Endodermal cell (in vitro differentiated cells): ENCODE measurements around the gene CDH11. TPM values are rescaled to one million over a fixed set of nuclear protein-coding genes. Genes with fewer than 3 reads are reported as not detected.

ENCODE experiments used
- DNase-seq: peaks from one replicate; pipeline ENCODE4 v3.0.0-alpha.2; 2017
- H3K27ac ChIP-seq: 2 replicates; pipeline ENCODE4 v1.5.1; 2013; ENCODE audit warnings: mild to moderate bottlenecking, low read depth, low read length, moderate library complexity
- H3K27me3 ChIP-seq: 2 replicates; pipeline ENCODE4 v1.6.1; 2013; ENCODE audit warnings: mild to moderate bottlenecking, low read length, moderate library complexity; ENCODE audit not compliant: insufficient read depth, control insufficient read depth, poor library complexity, severe bottlenecking
- H3K36me3 ChIP-seq: 2 replicates; pipeline ENCODE4 v1.7.0; 2013; ENCODE audit warnings: mild to moderate bottlenecking, low read length, moderate library complexity; ENCODE audit not compliant: control insufficient read depth, insufficient read depth
- H3K4me1 ChIP-seq: one replicate; pipeline ENCODE4 v1.7.0; 2013; ENCODE audit warnings: low read length; ENCODE audit not compliant: control insufficient read depth, insufficient read depth
- H3K4me3 ChIP-seq: 2 replicates; pipeline ENCODE4 v1.5.1; 2013; ENCODE audit warnings: mild to moderate bottlenecking, low read length, moderate library complexity
- H3K9ac ChIP-seq: 2 replicates; pipeline ENCODE4 v1.6.1; 2013; ENCODE audit warnings: mild to moderate bottlenecking, low read length, moderate library complexity; ENCODE audit not compliant: poor library complexity, severe bottlenecking; ENCODE audit errors: extremely low read depth
- H3K9me3 ChIP-seq: 2 replicates; pipeline ENCODE4 v1.6.1; 2013; ENCODE audit warnings: mild to moderate bottlenecking, low read length, moderate library complexity; ENCODE audit not compliant: control insufficient read depth
- H3K27ac Mint-ChIP-seq: 2 replicates; pipeline ENCODE4 v1.8.0; 2020; ENCODE audit warnings: mixed read lengths
- H3K27me3 Mint-ChIP-seq: 2 replicates; pipeline ENCODE4 v1.8.0; 2021; ENCODE audit warnings: mild to moderate bottlenecking, mixed read lengths; ENCODE audit not compliant: insufficient read depth
- H3K36me3 Mint-ChIP-seq: 2 replicates; pipeline ENCODE4 v1.8.0; 2020; ENCODE audit warnings: low read depth, mixed read lengths
- H3K4me1 Mint-ChIP-seq: 2 replicates; pipeline ENCODE4 v1.8.0; 2020; ENCODE audit warnings: mixed read lengths
- H3K4me3 Mint-ChIP-seq: 2 replicates; pipeline ENCODE4 v1.8.0; 2020; ENCODE audit warnings: mild to moderate bottlenecking, moderate library complexity, mixed read lengths
- H3K9me3 Mint-ChIP-seq: 2 replicates; pipeline ENCODE4 v1.8.0; 2020; ENCODE audit warnings: mild to moderate bottlenecking, mixed read lengths
- WGBS, 2 experiments: methylation state at CpG; one replicate each; pipeline versions ENCODE4 v1.1.5 to v1.1.7; 2013; ENCODE audit warnings: missing lambda C conversion rate in 2 of 2, mixed read lengths in 1 of 2; ENCODE audit not compliant: insufficient coverage in 1 of 2, insufficient read length in 1 of 2; 5-methylcytosine and 5-hydroxymethylcytosine counted together
- total RNA-seq, 2 donors: library from RNA; stranded (reverse); fragmentation: NEBNext Ultra II Directional in 1 of 2; extraction: Animal tissue kit (Norgen Biotek cat#: 25700) in 1 of 2; gene quantifications; 2 replicates in 1 of 2; 3 replicates in 1 of 2; pipeline ENCODE4 v1.2.1, GENCODE V29; 2021
- TF ChIP-seq, protein P1 (sequence below): fragments of 200-600 bp; sonication (generic); conservative IDR thresholded peaks from 2 replicates; pipeline ENCODE4 v1.5.0; 2021; ENCODE audit warnings: antibody characterized with exemption, mild to moderate bottlenecking

CDH11 gene
- total RNA-seq, 2 donors from 2014 or later, result 0.73 to 2.9 TPM

- Histone ChIP-seq H3K4me1 (no peaks in the 10 kb centered on the region), H3K9me3 (no peaks in the 10 kb centered on the region), H3K9ac (no peak overlapping the region), H3K4me3 (no peak overlapping the region), H3K27ac (no peak overlapping the region), H3K36me3 (no peaks in the 10 kb centered on the region), H3K27me3 (peaks cover 51% of the 10 kb centered on the region)
- TF ChIP-seq, protein P1, sequence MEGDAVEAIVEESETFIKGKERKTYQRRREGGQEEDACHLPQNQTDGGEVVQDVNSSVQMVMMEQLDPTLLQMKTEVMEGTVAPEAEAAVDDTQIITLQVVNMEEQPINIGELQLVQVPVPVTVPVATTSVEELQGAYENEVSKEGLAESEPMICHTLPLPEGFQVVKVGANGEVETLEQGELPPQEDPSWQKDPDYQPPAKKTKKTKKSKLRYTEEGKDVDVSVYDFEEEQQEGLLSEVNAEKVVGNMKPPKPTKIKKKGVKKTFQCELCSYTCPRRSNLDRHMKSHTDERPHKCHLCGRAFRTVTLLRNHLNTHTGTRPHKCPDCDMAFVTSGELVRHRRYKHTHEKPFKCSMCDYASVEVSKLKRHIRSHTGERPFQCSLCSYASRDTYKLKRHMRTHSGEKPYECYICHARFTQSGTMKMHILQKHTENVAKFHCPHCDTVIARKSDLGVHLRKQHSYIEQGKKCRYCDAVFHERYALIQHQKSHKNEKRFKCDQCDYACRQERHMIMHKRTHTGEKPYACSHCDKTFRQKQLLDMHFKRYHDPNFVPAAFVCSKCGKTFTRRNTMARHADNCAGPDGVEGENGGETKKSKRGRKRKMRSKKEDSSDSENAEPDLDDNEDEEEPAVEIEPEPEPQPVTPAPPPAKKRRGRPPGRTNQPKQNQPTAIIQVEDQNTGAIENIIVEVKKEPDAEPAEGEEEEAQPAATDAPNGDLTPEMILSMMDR, result no peak
- no peak overlapping the region for H3K27ac Mint-ChIP-seq
- no peak for DNase-seq
- no peaks in the 10 kb centered on the region for H3K36me3 Mint-ChIP-seq
- peaks cover 61% of the 10 kb centered on the region for H3K27me3 Mint-ChIP-seq
- WGBS, 2 experiments, result 85% methylated on average over 2 of the region's 2 CpGs; no CpG with 5 or more reads in 1 of the 2 experiments
- peaks cover 9% of the 10 kb centered on the region for H3K4me1 Mint-ChIP-seq
- no peaks in the 10 kb centered on the region for H3K9me3 Mint-ChIP-seq
- no peak overlapping the region for H3K4me3 Mint-ChIP-seq
Observed at GRCh38 chr16:65125322-65125721, 3.5 kb upstream of the CDH11 start.

DNA sequence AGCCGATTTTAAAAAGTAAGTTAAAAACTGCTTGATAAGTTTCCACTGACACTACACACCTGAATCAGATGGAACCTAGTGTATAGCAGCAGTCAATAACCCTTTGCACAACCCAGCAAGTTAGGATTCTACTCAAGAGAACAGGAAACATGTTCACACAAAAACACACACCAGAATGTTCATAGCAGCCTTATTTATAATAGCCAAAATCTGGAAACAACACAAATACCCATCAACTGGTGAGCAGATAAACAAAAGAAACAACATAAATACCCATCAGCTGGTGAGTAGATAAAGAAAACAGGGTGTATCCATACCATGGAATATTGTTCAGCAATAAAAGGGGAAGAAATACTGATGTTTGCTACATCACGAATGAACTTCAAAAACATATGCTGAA, 2.7 kb upstream of the CDH11 start:
- TF ChIP-seq, protein P1, result no peak
- Histone ChIP-seq H3K36me3 (no peaks in the 10 kb centered on the region), H3K9ac (no peak overlapping the region), H3K9me3 (no peaks in the 10 kb centered on the region), H3K4me1 (no peaks in the 10 kb centered on the region), H3K4me3 (no peak overlapping the region), H3K27me3 (peaks cover 59% of the 10 kb centered on the region), H3K27ac (no peak overlapping the region)
- Mint-ChIP-seq H3K27ac (no peak overlapping the region), H3K4me1 (peaks cover 13% of the 10 kb centered on the region), H3K9me3 (no peaks in the 10 kb centered on the region), H3K4me3 (no peak overlapping the region), H3K36me3 (no peaks in the 10 kb centered on the region), H3K27me3 (peaks cover 69% of the 10 kb centered on the region)
- WGBS, 2 experiments, result 80 to 98% methylated on average over 1 to 2 of the region's 2 CpGs
- no peak for DNase-seq

GRCh38 chr16:65124212-65124548, 2.3 kb upstream of the CDH11 start:
- Histone ChIP-seq H3K27ac (no peak overlapping the region), H3K9ac (no peak overlapping the region), H3K36me3 (no peaks in the 10 kb centered on the region), H3K4me3 (no peak overlapping the region), H3K27me3 (peaks cover 63% of the 10 kb centered on the region), H3K9me3 (no peaks in the 10 kb centered on the region), H3K4me1 (no peaks in the 10 kb centered on the region)
- WGBS, 2 experiments, result 79% methylated on average over 6 to 7 of the region's 7 CpGs
- H3K27me3 Mint-ChIP-seq, result peaks cover 73% of the 10 kb centered on the region
- peaks cover 13% of the 10 kb centered on the region for H3K4me1 Mint-ChIP-seq
- H3K9me3 Mint-ChIP-seq, result no peaks in the 10 kb centered on the region
- peak overlapping the region; percentile 62 for H3K4me3 Mint-ChIP-seq
- no peak overlapping the region for H3K27ac Mint-ChIP-seq
- TF ChIP-seq, protein P1, result no peak
- no peaks in the 10 kb centered on the region for H3K36me3 Mint-ChIP-seq
- DNase-seq, result no peak
